ENCODE measurements around the gene MRC2. TPM values are rescaled to one million over a fixed set of nuclear protein-coding genes. Genes with fewer than 3 reads are reported as not detected.

The MRC2 gene
- total and polyA plus RNA-seq, 2 experiments from 2014 or later: 222 to 756 TPM

DNA sequence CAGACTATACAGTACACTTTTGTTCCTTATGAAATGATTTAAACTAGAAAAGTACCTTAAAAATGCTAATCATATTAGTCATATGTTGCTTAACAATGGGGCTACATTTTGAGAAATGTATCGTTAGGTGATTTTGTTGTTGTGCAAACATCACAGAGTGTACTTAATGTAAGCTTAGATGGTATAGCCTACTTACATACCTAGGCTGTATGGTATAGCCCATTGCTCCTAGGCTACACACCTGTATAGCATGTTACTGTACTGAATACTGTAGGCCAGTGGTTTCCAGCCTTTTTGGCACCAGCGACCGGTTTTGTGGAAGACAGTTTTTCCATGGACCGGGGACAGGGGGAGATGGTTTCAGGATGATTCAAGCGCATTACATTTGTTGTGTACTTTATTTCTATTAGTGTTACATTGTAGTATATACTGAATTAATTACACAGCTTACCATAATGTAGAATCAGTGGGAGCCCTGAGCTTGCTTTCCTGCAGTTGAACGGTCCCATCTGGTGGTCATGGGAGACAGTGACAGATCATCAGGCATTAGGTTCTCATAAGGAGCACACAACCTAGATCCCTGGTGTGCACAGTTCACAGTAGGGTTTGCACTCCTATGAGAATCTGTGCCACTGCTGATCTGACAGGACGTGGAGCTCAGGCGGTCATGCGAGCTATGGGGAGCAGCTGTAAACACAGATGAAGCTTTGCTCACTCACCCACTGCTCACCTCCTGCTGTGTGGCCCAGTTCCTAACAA lies 35.0 kb upstream of the MRC2 start:
- WGBS, 2 experiments (ENCODE audit: low coverage in 1 of 2, low lambda C conversion rate in 2 of 2, missing lambda C conversion rate in 2 of 2): 88 to 90% methylated on average over 9 of the region's 9 CpGs
- Histone ChIP-seq H3K9me2 (ENCODE audit: insufficient read depth) (no peaks in the 10 kb centered on the region), H3K9me3 (ENCODE audit: low read depth) (no peaks in the 10 kb centered on the region), H3K27me3 (replicated peaks; ENCODE audit: insufficient read depth) (no peaks in the 10 kb centered on the region), H3K4me3 (no peak overlapping the region), H3K4me2 (ENCODE audit: unreplicated experiment) (no peak overlapping the region), H3K4me1 (ENCODE audit: insufficient read depth) (no peaks in the 10 kb centered on the region), H3F3A (ENCODE audit: insufficient read depth) (peaks cover 6% of the 10 kb centered on the region; the same call in 1 of the 2 replicates), H3K27ac (no peak overlapping the region), H3K79me2 (ENCODE audit: insufficient read depth) (peaks cover 49% of the 10 kb centered on the region), H3K9ac (no peak overlapping the region), H4K20me1 (ENCODE audit: insufficient read depth) (no peaks in the 10 kb centered on the region), H3K36me3 (ENCODE audit: low read depth) (peaks cover 32% of the 10 kb centered on the region), H2AFZ (no peak overlapping the region)
- in situ Hi-C loops (cut with MboI): no loop called here
- no peak for TF ChIP-seq EZH2 (IDR thresholded peaks at IDR 0.05; ENCODE audit: insufficient read depth, poor library complexity, severe bottlenecking)
- no peak for TF ChIP-seq EZH2phosphoT487 (IDR thresholded peaks at IDR 0.05; ENCODE audit: insufficient read depth, low read depth)
- DNase-seq: peak; percentile 7

DNA sequence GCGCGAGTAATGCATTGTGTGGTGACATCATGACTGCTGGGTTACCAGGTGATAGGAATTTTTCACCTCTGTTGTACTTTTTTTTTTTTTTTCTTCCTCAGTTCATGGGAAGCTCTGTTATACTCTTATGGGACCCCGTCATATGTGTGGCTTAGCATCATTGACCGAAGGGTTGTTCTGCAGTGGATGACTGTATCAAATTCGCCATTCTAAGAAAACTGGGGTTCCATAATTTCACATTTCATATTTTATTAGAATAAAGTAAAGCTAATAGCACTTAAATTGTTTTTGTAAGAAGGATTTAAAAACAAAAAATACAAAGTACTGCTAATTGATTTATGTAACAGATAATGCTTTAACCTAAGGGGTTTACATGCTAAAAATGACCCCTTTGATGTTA lies 32.0 kb upstream of the MRC2 start:
- DNase-seq: no peak
- H3K9me3 ChIP-seq (ENCODE audit: low read depth): no peaks in the 10 kb centered on the region
- H3K4me2 ChIP-seq (ENCODE audit: unreplicated experiment): no peak overlapping the region
- no peaks in the 10 kb centered on the region for H3K27me3 ChIP-seq (replicated peaks; ENCODE audit: insufficient read depth)
- H3F3A ChIP-seq (ENCODE audit: insufficient read depth): peaks cover 9% of the 10 kb centered on the region; the same call in 1 of the 2 replicates
- H3K9ac ChIP-seq: no peak overlapping the region
- no peak overlapping the region for H3K4me3 ChIP-seq
- no peak overlapping the region for H2AFZ ChIP-seq
- H3K79me2 ChIP-seq (ENCODE audit: insufficient read depth): peaks cover 71% of the 10 kb centered on the region
- TF ChIP-seq EZH2phosphoT487 (IDR thresholded peaks at IDR 0.05; ENCODE audit: insufficient read depth, low read depth) (no peak), EZH2 (IDR thresholded peaks at IDR 0.05; ENCODE audit: insufficient read depth, poor library complexity, severe bottlenecking) (no peak)
- H4K20me1 ChIP-seq (ENCODE audit: insufficient read depth): no peaks in the 10 kb centered on the region
- in situ Hi-C loops (cut with MboI): no loop called here
- 98 to 99% methylated on average over 5 of the region's 5 CpGs for WGBS, 2 experiments (ENCODE audit: low coverage in 1 of 2, low lambda C conversion rate in 2 of 2, missing lambda C conversion rate in 2 of 2)
- H3K36me3 ChIP-seq (ENCODE audit: low read depth): peaks cover 38% of the 10 kb centered on the region
- no peak overlapping the region for H3K27ac ChIP-seq
- H3K4me1 ChIP-seq (ENCODE audit: insufficient read depth): peaks cover 11% of the 10 kb centered on the region; the same call in 1 of the 2 replicates
- no peaks in the 10 kb centered on the region for H3K9me2 ChIP-seq (ENCODE audit: insufficient read depth)

DNA sequence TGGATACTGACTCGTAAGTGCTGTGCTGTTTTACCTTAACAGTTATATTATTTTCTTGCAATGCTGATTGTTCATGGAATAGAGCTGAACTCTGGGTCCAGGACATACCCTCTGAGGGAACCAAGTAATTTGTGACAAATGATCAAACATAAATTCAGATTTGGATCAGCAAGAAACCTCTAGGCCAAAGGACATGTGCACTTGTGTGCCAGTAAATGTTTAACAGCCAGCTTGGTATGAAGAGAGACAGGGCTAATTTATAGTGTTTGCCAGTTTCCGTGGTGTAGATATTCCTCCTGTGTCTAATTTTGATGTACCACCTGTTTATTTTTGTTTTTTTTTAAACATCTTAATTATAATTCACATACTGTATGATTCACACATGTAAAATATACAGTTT lies 30.8 kb upstream of the MRC2 start:
- Histone ChIP-seq H3K4me2 (ENCODE audit: unreplicated experiment) (no peak overlapping the region), H2AFZ (no peak overlapping the region), H3K9ac (no peak overlapping the region), H3K36me3 (ENCODE audit: low read depth) (peaks cover 43% of the 10 kb centered on the region), H3K4me3 (no peak overlapping the region), H4K20me1 (ENCODE audit: insufficient read depth) (no peaks in the 10 kb centered on the region), H3F3A (ENCODE audit: insufficient read depth) (peaks cover 16% of the 10 kb centered on the region), H3K9me2 (ENCODE audit: insufficient read depth) (no peaks in the 10 kb centered on the region), H3K4me1 (ENCODE audit: insufficient read depth) (peaks cover 11% of the 10 kb centered on the region; the same call in 1 of the 2 replicates), H3K79me2 (ENCODE audit: insufficient read depth) (peaks cover 63% of the 10 kb centered on the region), H3K9me3 (ENCODE audit: low read depth) (no peaks in the 10 kb centered on the region), H3K27ac (no peak overlapping the region), H3K27me3 (replicated peaks; ENCODE audit: insufficient read depth) (no peaks in the 10 kb centered on the region)
- TF ChIP-seq EZH2phosphoT487 (IDR thresholded peaks at IDR 0.05; ENCODE audit: insufficient read depth, low read depth): no peak
- no peak for TF ChIP-seq EZH2 (IDR thresholded peaks at IDR 0.05; ENCODE audit: insufficient read depth, poor library complexity, severe bottlenecking)
- no peak for DNase-seq
- WGBS, 2 experiments (ENCODE audit: low coverage in 1 of 2, low lambda C conversion rate in 2 of 2, missing lambda C conversion rate in 2 of 2): 95 to 97% methylated on average over 2 of the region's 2 CpGs
- in situ Hi-C loops (cut with MboI): no loop called here

DNA sequence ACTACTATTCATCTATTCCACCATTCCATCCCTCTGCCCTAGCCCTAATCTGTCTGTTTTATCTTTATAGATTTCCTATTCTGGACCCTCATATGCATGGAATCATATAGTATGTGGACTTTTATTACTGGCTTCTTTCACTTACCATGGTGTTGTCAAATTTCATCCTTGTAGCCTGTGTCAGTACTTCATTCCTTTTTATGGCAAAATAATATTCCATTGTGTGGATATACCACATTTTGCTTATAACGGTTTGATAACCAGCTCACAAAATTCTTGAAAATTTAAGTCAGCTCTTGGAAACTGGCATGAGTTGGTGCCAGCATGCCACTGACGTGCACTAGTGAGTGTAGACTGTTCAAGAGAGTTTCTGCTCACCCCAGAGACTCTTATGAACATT lies 30.3 kb upstream of the MRC2 start:
- Histone ChIP-seq H3K4me3 (no peak overlapping the region), H3K9ac (no peak overlapping the region), H3K27ac (no peak overlapping the region), H3F3A (ENCODE audit: insufficient read depth) (peaks cover 21% of the 10 kb centered on the region), H3K79me2 (ENCODE audit: insufficient read depth) (peaks cover 63% of the 10 kb centered on the region), H2AFZ (no peak overlapping the region), H3K4me1 (ENCODE audit: insufficient read depth) (peaks cover 11% of the 10 kb centered on the region; the same call in 1 of the 2 replicates), H3K9me2 (ENCODE audit: insufficient read depth) (no peaks in the 10 kb centered on the region), H3K9me3 (ENCODE audit: low read depth) (no peaks in the 10 kb centered on the region), H3K36me3 (ENCODE audit: low read depth) (peaks cover 46% of the 10 kb centered on the region), H4K20me1 (ENCODE audit: insufficient read depth) (no peaks in the 10 kb centered on the region), H3K4me2 (ENCODE audit: unreplicated experiment) (no peak overlapping the region), H3K27me3 (replicated peaks; ENCODE audit: insufficient read depth) (no peaks in the 10 kb centered on the region)
- in situ Hi-C loops (cut with MboI): no loop called here
- TF ChIP-seq EZH2phosphoT487 (IDR thresholded peaks at IDR 0.05; ENCODE audit: insufficient read depth, low read depth): no peak
- TF ChIP-seq EZH2 (IDR thresholded peaks at IDR 0.05; ENCODE audit: insufficient read depth, poor library complexity, severe bottlenecking): no peak
- 63 to 64% methylated on average over 2 of the region's 2 CpGs for WGBS, 2 experiments (ENCODE audit: low coverage in 1 of 2, low lambda C conversion rate in 2 of 2, missing lambda C conversion rate in 2 of 2)
- DNase-seq: no peak

Data from GM23248 (cell line).